HFF-Myc (cell line): Measurements from ENCODE around the gene MTFR1L.

Source experiments
- DNase-seq: peaks from one replicate; pipeline ENCODE4 v3.0.0-alpha.2; 2011; ENCODE audit warnings: low read depth; ENCODE audit errors: extremely low read depth
- H3K4me3 ChIP-seq: replicated peaks from 2 replicates; pipeline ENCODE4 v1.5.1; 2011; ENCODE audit warnings: low read depth, mild to moderate bottlenecking, control low read depth, low read length
- CTCF ChIP-seq: IDR thresholded peaks from 2 replicates; pipeline ENCODE4 v1.5.1; 2012; ENCODE audit warnings: mild to moderate bottlenecking, low read depth, low read length, control low read depth; ENCODE audit errors: missing control alignments

Gene MTFR1L

DNA sequence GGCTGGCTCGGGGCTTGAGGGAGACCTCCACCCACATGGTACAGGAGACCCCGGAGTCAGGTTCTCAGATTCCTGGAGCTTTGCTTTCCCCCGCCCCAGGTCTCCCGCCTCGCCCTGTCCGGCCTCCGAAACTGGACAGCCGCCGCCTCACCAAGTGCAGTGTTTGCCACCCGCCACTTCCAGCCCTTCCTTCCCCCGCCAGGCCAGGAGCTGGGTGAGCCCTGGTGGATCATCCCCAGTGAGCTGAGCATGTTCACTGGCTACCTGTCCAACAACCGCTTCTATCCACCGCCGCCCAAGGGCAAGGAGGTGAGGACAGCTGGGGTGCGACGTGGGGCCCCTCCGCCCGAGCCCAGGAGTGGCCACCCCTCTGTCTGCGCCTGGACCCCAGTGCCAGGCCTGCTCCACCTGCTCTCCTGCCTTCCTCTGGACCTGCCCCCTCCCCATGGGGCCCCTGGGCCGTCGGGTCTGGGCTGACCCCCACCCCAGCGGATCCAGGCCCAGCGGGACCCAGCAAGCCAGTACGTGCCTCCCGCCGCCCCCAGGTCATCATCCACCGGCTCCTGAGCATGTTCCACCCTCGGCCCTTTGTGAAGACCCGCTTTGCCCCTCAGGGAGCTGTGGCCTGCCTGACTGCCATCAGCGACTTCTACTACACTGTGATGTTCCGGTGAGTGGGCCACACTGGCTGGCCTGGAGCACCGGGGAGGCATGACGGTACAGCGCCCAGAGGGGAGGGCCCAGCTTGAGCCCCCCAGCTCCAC, 11.1 kb upstream of the MTFR1L start:
- TF ChIP-seq CTCF: no peak
- H3K4me3 ChIP-seq: no peak overlapping the region
- DNase-seq: no peak

DNA sequence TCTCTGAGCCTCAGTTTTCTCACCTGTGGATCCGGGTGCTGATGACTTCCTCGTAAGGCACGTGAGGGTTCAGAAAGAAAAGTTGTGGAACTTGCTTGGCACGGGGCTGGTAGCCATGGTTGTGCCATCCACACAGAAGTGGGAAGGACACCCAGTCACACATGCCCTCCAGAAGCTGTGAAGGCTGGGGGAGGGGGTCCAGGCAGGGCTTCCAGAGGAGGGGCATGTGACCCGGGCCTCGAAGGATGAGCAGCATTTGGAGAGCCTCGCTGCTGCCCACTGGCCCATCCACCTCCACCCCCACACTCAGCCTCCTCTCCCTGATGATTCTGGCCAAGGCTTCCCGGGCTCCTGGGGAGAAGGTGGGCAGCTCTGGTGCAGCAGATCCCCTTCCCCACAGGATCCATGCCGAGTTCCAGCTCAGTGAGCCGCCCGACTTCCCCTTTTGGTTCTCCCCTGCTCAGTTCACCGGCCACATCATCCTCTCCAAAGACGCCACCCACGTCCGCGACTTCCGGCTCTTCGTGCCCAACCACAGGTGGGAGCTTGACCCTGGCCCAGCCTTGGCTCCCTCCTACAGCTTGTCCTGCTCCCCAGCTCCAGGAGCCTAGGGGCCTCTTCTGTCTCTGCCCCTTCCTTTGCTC, 10.3 kb upstream of the MTFR1L start:
- no peak overlapping the region for H3K4me3 ChIP-seq
- TF ChIP-seq CTCF: no peak
- no peak for DNase-seq

- H3K4me3 ChIP-seq: no peak overlapping the region
- no peak for DNase-seq
- TF ChIP-seq CTCF: no peak
Observed at GRCh38 chr1:25809929-25810328, 9.8 kb upstream of the MTFR1L start.

- H3K4me3 ChIP-seq: no peak overlapping the region
- DNase-seq: no peak
- peak; percentile 91 for TF ChIP-seq CTCF
Observed at GRCh38 chr1:25810341-25811299, 9.1 kb upstream of the MTFR1L start.

- no peak overlapping the region for H3K4me3 ChIP-seq
- DNase-seq: no peak
- TF ChIP-seq CTCF: no peak
Observed at GRCh38 chr1:25811384-25812082, 8.2 kb upstream of the MTFR1L start.

- TF ChIP-seq CTCF: no peak
- no peak overlapping the region for H3K4me3 ChIP-seq
- no peak for DNase-seq
Observed at GRCh38 chr1:25813071-25813733, 6.6 kb upstream of the MTFR1L start.
